HG03097 (cell line): ENCODE data around the gene LRRC25.

Experiments
- ATAC-seq: cut with Tn5 transposase; IDR thresholded peaks from one replicate; pipeline ENCODE4 v1.9.1; 2021; ENCODE audit not compliant: unreplicated experiment, low FRiP score

The LRRC25 gene

DNA sequence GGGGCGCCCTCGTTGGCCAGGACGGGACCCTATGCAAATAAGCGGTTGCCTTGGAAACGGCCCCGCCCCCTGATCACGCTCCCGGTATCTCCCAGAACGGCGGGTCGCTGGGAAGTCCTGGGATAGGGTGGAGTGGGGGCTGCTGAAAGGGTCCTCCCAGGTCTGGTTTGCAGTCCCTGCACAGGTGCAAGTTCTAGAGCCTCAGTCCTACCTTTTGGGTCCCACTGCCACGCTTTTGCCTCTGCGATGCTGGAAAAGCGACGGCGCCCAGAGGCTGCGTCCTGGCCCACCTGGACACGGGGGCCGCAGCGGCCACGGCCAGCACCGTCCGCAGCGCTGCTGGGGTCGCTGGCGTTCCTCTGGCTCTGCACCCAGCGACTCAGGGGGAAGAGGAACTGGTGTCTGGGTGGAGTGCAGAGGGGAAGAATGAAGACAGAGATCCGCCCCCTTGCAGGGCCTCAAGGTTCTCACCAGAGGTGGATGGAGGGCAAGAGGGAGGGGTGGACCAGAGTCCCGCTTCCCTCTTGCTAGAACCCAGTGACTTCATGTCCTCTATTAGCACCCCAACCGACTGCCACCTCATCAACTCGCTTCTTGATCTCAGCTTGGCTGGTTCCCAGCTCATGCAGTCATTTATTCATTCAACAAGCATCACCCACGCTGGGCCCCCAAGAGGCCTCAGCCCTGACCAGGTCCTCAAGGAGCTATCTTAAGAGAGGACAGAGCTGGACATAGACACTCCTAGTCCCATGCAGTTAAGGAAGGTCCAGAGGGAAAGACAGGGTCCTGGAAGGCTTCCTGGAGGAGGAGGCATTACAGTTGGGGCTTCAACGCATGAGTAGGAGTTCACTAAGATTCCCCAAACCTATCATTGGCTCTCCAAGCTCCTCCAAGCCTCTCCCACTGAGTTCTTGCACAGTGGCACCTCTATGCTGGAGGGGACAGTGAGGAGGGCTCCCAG is at the start of gene LRRC25:
LRRC25 (minus strand) TSS at position 381 of the 961 bp plus-strand sequence. CDS start 659 bp downstream, outside the sequence.
- ATAC-seq = no peak

DNA sequence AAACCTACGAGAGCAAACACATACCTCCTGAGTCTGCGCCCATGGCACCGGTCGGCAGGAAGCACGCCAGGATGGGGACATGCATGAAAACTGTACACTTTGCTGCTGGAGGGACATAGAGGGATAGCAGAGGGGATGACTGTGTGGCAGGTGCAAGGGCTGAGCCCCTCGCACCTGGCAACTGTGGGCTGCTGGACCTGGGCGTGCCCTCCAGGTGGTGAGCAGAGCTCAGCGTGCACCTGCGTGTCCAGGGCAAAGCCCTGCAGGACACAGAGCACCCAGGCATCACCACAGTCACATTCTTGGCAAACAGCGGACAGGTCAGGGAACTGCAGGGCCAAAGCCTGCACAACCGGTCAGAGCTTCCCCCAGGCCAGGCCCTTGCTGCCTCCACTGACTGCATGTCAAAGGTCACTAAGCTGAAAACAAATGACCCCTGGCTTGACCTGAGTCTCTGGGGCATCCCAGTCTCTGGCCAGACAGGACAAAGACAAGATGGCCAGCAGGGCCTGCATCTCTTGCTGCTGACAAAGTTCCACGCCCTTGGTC is 49.5 kb upstream of the LRRC25 start:
- ATAC-seq = no peak

DNA sequence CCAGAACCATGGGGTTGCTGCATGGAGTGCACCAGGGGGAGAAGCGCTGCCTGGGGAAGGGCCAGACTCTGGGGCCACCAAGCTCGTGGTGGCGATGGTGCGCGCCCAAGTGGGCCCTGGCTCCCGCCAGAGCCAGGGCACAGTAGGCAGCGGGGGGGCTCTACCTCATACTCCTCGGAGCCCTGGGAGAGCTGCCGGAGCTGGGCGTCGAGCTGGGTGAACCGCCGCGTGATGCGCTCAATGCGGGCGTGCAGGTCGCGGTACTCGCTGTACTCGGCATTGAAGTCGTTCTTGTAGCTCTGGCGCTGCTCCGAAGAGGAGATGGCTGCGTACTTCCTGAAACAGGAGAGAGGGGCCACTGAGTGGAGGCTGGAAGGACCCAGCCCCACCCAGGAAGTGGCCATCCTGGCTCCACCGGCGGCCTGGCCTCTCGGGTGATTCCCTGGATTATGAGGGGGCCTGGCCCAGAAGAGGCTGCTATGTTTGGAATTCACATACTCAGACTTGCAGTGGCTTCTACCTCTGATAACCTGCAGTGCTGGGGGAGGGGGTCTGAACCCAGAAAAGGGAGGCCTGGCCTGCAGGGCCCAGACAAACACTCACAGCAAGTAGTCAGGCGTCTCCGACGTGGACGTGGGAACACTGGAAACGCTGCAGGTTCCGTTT is 48.9 kb upstream of the LRRC25 start:
- ATAC-seq = no peak

DNA sequence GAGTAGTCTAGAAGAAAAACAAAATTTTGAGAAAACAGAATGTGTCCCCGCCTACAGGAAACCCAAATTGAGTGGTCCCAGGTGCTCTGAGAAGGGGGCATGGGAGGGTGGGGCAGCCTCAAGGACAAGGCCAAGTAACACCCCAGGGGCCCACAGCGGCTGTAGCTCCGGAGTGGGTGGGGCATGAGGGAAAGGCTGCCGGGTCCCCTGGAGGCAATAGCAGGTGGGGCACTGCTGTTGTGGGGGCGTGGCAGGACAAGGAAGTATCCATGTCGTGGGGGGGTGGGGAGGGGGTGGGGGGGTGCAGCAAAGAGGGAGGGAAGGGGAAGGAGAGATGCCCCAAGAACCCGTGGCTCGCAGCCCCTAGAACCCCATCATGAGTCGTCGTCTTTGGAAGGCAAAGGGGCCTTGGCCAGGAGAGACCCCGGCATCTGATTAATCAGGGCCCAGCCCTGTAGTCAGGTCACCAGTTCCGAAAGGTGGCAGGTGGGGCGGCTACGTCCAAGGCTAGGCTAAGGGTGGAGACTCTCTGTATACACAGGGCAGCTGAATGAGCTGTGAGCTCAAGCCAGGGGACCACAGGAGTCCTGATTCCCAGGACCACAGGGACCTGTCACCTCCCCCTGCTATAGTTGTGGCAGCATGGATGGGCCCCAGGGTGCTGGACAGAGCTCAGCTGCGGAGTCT is 48.0 kb upstream of the LRRC25 start:
- no peak for ATAC-seq

DNA sequence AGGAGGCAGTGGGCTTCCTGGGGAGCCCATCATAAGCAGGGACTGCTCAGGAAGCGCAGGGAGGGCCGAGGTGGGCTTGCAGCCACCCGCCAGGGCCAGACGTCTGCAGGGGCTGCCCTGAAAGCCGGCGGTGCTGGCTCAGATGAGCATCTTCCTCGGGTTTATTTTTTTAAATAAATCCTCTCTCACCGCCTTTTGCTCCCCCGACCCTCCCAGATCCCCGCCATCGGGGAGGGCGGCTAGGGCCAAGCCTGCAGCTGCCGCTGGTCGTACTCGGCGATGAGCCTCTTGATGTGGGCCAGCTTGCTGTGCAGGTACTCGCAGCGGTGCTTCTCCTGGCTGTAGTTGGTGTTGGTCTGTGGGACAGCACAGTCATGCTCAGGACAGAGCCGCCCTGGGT is 47.1 kb upstream of the LRRC25 start:
- no peak for ATAC-seq

DNA sequence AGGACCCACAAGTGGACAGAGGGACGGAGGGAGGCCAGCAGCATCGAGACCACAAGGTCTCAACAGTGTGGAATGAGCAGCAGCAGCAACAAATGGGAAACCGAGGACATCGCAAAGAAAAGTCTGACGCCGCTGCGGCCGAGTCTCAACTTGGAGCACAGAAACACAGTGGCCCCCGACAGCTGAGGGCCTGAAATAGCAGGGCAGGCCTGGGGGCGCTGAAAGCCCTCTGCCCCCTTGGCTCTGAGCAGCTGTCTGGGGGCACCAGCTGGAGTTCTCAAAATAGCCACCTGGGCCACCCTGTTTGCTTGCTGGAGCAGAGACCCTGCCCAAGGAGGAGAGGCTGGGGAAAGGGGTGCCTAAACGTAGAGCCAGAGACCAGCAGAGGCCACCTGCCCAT is 46.4 kb upstream of the LRRC25 start:
- ATAC-seq = no peak

DNA sequence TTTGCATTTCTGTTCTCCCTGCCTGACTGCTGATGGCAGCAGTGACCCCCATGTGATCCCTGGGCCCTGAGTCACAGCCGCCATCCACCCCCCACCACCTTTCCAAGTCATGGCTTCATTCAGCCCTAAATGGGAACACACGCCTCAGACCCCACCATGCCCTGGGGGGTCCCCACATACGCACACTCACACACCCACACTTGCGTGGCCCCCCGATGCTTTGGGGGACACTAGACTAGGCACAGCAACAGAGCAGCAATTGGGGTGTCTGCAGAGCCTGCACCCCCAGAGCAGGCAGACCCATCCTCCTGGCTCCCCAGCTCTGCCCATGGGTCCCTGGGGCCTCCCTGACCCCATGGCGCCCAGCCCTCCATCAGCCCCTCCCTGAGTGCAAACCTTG is 46.0 kb upstream of the LRRC25 start:
- no peak for ATAC-seq

DNA sequence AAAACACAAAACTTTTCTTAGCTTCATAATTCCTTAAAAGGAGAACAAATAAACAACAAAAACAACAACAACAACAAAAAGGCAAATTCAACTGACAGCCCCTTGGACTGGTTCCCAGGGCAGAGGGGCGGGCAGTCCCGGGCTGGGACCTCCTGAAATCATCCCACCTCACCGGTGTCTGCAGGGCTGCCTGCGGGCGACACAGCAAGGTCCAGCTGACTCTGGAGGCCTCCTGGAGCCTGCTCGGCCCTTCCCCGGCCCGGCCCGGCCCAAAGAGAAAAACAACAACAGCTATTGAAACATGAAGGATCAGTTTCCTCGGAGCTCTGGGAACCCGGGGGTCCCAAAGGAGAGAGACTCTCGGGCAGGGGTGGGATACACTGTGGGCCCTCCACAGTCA is 45.5 kb upstream of the LRRC25 start:
- ATAC-seq = no peak

DNA sequence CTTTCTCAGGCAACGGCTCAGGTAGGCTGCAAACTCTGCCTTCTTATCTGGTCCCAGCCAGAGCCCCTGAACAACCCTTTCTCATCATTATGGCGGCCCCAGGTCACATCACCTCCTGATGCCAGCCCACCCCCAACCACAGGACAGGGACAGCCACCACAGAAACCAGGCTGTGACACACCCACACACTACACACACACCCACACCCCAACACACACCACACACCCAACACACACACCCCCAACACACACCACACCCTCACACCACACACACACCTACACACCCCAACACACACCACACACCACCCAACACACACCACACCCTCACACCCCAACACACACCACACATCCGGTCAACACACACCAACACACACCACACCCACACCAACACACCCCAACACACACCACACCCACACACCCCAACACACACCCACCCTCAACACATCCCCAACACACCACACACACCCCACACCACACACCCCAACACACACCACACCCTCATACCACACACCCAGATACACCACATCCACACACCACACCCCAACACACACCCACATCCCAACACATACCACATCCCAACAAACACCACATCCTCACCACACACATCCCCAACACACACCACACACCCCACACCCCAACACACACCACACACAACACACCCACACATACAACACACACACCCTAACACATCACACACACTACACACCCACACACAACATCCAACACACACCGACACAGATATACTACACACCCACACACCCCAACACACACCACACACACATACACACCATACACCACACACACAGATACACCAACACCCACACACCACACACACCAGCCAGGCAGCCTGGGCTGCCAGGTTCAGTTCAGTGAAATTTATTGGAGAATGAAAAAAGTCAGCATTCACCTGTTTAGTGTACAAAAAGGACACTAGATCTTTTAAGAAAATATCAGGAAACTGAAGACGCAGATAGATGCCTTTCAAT is 44.7 kb upstream of the LRRC25 start:
- ATAC-seq = no peak

DNA sequence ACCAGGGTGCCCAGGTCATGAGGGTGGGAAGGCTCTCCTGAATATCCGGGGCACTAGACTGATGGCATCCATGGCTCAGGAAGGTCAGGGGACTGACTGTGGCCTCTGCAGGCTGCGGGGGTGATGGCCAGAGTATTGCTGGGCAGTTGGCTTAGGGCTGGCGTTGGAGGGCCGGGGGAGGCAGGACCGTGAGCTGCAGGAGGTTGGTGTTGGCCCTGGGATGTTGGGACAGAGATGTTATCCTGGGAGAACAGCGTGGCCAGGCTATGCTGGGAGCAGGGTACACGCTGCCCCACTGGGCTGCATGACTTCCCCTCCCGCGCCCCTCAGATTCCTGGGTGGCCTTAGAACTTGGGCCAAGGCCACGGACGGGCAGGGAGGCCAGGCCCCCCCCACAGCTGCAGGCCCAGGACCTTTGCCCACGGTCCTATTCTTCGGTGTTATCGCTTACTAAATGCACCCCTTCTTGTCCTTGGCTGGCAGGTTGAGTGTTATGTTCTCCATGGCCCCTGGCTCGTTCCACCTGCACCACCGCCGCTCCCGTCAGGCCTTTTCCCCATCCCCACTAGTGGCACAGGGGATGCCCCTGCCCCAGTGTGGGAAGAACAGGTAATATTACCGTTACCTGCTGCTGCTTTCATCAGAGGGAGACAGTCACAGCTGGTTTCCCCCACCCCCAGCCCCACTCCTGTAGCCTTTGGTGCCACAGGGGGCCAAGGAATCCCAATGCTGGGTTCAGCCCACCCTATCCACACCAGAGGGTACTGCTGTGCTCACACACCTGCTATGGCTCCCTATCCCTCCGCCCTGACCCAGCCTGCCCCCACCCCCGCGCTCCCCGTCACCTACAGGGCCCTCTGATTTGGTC is 43.7 kb upstream of the LRRC25 start:
- ATAC-seq = no peak

DNA sequence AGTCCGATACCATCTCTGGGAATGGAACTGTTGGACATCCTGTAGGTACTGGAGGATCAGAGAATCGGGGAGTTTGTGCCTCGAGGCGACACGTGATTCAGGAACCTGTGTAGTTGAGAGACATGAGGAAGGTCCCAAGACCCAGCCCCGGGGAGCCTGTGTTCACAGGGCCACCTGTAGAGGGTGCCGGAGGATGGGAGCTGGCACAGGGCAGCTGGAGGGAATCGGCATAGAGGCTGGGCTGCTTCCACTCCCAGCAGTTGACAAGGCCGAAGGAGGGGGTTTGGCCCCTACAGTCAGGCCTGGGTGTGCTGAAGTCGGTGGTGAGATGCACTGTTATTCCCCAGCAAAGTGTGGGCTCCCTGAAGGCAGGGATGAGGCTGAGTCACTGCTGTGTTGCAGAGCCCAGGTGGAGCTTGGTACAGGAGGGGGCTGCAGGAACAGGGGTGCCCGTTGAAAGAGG is 43.0 kb upstream of the LRRC25 start:
- no peak for ATAC-seq

DNA sequence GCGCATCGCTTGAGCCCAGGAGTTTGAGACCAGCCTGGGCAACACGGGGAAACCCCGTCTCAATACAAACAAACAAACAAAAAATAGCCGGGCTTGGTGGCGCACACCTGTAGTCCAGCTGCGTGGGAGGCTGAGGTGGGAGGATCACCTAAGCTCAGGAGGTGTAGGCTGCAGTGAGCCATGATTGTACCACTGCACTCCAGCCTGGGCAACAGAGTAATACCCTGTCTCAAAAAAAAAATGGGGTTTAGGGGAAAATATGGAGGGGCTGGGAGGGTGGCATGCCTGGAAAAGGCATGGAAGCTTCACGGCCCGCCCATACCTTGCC is 42.5 kb upstream of the LRRC25 start:
- no peak for ATAC-seq

DNA sequence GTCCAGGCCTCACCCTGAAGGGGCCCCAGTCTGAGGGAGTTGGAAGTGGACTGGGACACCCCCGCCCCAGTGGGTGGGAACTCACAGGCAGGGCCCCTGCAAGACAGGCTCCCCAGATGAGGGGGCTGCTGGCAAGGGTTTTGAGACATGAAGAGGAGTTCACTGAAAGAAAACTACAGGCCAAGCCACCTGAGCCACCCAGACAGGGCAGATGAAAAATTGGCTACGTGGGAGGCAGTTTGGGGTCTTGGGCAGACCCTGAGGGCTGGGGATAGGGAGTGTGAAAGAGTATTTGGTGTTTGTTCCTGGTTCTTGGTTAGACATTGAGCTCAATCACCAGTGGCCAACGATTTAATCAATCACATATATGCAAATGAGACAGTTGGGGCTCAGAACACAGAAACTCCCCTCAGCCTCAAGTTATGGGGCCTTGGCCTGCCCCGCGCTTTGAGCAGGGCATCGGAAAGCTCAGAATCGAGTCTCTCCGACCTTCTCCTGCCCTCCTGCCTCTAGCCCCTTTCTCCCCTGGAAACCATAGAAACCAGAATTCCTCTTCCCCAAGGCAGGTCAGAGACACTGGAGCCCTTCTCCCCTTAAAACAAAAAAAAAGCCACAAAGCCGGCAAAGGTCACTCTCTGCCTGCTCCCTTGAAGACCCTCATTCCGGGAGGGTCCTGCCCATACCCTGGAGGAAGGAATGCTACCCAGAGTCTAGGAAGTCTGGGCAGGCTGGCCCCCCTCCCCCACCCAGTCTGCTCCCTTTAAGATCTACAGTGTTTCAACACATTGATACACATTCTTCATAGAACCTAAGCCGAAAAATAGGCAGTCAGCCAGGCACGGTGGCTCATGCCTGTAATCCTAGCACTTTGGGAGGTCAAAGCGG is 41.8 kb upstream of the LRRC25 start:
- no peak for ATAC-seq

DNA sequence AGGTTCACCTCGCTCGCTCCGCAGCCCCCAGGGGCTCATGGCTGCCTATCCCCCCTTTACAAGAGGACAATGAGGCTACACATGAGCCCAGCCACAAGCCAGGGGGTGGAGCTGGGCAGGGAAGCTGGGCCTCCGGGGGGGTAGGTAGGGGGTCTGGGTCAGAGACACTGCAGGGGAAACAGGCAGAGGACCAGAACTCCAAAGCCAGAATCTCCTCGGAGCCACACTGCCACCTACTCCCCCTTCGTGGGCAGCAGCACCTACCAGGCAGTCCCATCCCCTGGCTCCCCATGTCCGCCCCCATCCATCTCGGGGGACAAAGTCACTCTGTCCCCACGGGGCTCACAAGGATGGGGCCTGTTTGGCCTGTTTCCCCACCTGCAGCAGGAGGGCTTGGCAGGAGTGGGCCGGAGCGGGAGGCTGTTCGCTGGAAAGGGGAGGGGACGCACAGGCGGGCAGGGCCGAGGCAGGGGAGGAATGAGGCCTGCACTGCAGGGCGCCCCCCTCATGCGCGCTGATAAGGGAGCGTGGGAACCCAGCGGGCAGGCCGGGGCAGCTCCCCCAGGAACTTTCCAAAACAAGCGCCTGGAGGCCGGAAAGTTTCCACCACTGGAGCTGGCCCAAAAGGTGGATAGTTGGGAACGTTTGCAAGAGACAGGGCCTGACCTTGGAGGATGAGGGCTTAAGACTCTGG is 41.1 kb upstream of the LRRC25 start:
- ATAC-seq = no peak

DNA sequence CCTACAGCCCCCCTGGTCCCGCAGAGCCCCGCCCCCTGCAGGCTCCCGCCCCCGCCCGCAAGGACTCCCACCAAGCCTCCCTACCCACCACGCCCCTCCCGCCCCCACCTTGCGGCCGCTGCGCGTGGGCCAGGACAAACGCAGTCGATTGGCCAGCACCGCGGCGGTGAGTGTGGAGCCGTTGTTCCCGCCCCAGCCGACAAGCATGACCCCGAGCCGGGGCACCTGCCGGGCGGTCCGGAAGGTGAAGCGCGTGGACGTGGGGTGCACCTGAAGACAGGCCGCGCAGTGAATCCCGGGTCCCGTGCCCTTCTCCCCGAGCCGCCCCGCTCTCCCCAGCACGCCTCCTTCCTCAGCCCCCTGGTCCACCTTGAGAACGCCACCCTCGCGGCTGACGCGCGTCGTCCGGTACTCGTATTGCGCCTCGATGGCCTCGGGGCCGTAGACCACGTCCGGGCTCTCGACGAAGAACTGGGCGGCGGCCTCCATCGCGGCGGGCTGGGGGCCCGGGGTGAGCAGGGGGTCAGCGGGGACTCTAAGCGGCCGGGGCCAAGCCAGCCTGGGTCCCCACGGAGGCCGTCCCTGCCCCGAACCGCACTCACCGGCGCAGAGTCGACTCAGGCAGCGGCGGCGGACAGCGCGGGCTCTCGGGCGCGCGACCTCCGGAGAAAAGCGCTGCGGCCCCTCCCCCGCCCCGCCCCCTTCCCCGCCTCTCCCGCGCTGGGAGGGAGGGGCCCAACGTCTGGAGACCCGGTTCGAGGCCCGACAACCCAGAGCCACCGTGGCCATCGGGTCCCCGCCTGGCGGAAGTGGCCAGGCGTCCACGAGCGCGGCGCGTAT is 40.3 kb upstream of the LRRC25 start, which contains the start of gene ISYNA1:
ISYNA1 (minus strand) TSS at position 643 of the 840 bp plus-strand sequence; CDS start at position 489, 154 bp downstream.
- ATAC-seq = no peak
